Naive B cell (primary cell): ENCODE data around the gene IL6. TPM values are rescaled to one million over a fixed set of nuclear protein-coding genes. Genes with fewer than 3 reads are reported as not detected.
"Not testable (repeated sequence)": the region's sequence is repeated elsewhere in the genome, so short reads cannot be mapped to it uniquely, and the experiment has no call there.

Experiments
- ATAC-seq, 2 donors: fragments of 150-1000 bp; cut with Tn5 transposase; 2 replicates each; pipeline ENCODE4 v1.10.0; 2021; ENCODE audit warnings: low read depth in 2 of 2, mild to moderate bottlenecking in 2 of 2, moderate library complexity in 2 of 2
- DNase-seq: peaks from one replicate; pipeline ENCODE4 v3.0.0; 2022
- H3K27ac Mint-ChIP-seq, 6 donors: one replicate each; pipeline ENCODE4 v1.8.0; 2020 to 2022; ENCODE audit warnings: mild to moderate bottlenecking in 6 of 6, mixed read lengths in 6 of 6, moderate library complexity in 5 of 6, inconsistent platforms in 2 of 6
- H3K27me3 Mint-ChIP-seq, 3 donors: one replicate each; pipeline ENCODE4 v1.8.0; 2021 to 2022; ENCODE audit warnings: mixed read lengths in 3 of 3, mild to moderate bottlenecking in 1 of 3
- H3K36me3 Mint-ChIP-seq, 2 donors: one replicate each; pipeline ENCODE4 v1.8.0; 2020 to 2022; ENCODE audit warnings: mixed read lengths in 2 of 2, inconsistent platforms in 1 of 2, mild to moderate bottlenecking in 1 of 2
- H3K4me1 Mint-ChIP-seq, 3 donors: one replicate each; pipeline ENCODE4 v1.8.0; 2020 to 2022; ENCODE audit warnings: mixed read lengths in 3 of 3, inconsistent platforms in 1 of 3, mild to moderate bottlenecking in 1 of 3, moderate library complexity in 1 of 3
- H3K4me3 Mint-ChIP-seq, 8 donors: one replicate each; pipeline ENCODE4 v1.8.0; 2020 to 2022; ENCODE audit warnings: mild to moderate bottlenecking in 8 of 8, mixed read lengths in 8 of 8, moderate library complexity in 8 of 8, inconsistent platforms in 2 of 8
- H3K9me3 Mint-ChIP-seq, 7 donors: one replicate each; pipeline ENCODE4 v1.8.0; 2020 to 2022; ENCODE audit warnings: mixed read lengths in 7 of 7, mild to moderate bottlenecking in 5 of 7, inconsistent platforms in 2 of 7, moderate library complexity in 1 of 7
- polyA plus RNA-seq, 6 donors: library from polyadenylated mRNA; unstranded; fragments of 300-500 nt; fragmentation: Illumina TruSeq; gene quantifications; one replicate each; pipeline ENCODE4 v1.2.3, GENCODE V29; 2021; ENCODE audit warnings: low read depth in 6 of 6

The IL6 gene
- polyA plus RNA-seq, result 10 to 100 TPM in 3 of 6 donors, 1 to 10 TPM in 3; 6.1 to 35.9 (median 9.4) TPM

- Mint-ChIP-seq H3K36me3 (peaks cover 7 to 15% of the 10 kb centered on the region in 2 donors), H3K4me1 (peaks cover 61 to 89% (median 71%) of the 10 kb centered on the region in 3 donors), H3K27ac (peak within 1 kb of the TSS; percentile 89 to 99 (median 97))
These were observed at the start of gene IL6 for GRCh38 chr7:22726907-22727713. TSS of gene IL6 (plus strand) at chr7:22727200. CDS start at chr7:22727263, 63 bp downstream.

GRCh38 chr7:22677263-22677662 lies 49.7 kb upstream of the IL6 start:
- H3K4me1 Mint-ChIP-seq, result peaks cover 80 to 95% (median 85%) of the 10 kb centered on the region in 3 donors
- peaks cover 3 to 21% (median 6%) of the 10 kb centered on the region in 7 donors for H3K9me3 Mint-ChIP-seq
- H3K27ac Mint-ChIP-seq, result peak overlapping the region; percentile 75 to 98 (median 94)
- H3K27me3 Mint-ChIP-seq, ATAC-seq, DNase-seq: not testable (repeated sequence)
- H3K36me3 Mint-ChIP-seq, result peaks cover 0 to 15% of the 10 kb centered on the region in 2 donors
- peak overlapping the region; percentile 66 to 88 (median 77) for H3K4me3 Mint-ChIP-seq

More at GRCh38 chr7:22726907-22727713, at the start of gene IL6:
- no peaks in the 10 kb centered on the region for H3K9me3 Mint-ChIP-seq
- H3K4me3 Mint-ChIP-seq, result peak within 1 kb of the TSS; percentile 86 to 95 (median 92)
- DNase-seq (peak; percentile 67), ATAC-seq (peak; percentile 74)
- H3K27me3 Mint-ChIP-seq, result no peaks in the 10 kb centered on the region

- peak; percentile 65 for DNase-seq
- no peaks in the 10 kb centered on the region for H3K27me3 Mint-ChIP-seq
These were observed 49.3 kb upstream of the IL6 start for GRCh38 chr7:22677680-22678079.

GRCh38 chr7:22680482-22680911 lies 46.5 kb upstream of the IL6 start:
- no peak for ATAC-seq
- peaks cover 7 to 18% of the 10 kb centered on the region in 2 donors for H3K36me3 Mint-ChIP-seq
- peaks cover 83 to 94% (median 89%) of the 10 kb centered on the region in 3 donors for H3K4me1 Mint-ChIP-seq
- DNase-seq, result no peak
- H3K9me3 Mint-ChIP-seq, result peaks cover 1 to 18% (median 5%) of the 10 kb centered on the region in 7 donors
- peak overlapping the region in 5 of 8 donors; percentile 5 to 53 (median 14) for H3K4me3 Mint-ChIP-seq
- H3K27me3 Mint-ChIP-seq, result no peaks in the 10 kb centered on the region
- H3K27ac Mint-ChIP-seq, result peak overlapping the region; percentile 7 to 93 (median 60)

More at GRCh38 chr7:22677680-22678079, 49.3 kb upstream of the IL6 start:
- peak overlapping the region; percentile 75 to 98 (median 94) for H3K27ac Mint-ChIP-seq
- H3K4me3 Mint-ChIP-seq, result peak overlapping the region; percentile 66 to 88 (median 77)
- peaks cover 80 to 94% (median 85%) of the 10 kb centered on the region in 3 donors for H3K4me1 Mint-ChIP-seq
- H3K9me3 Mint-ChIP-seq, result peaks cover 3 to 21% (median 6%) of the 10 kb centered on the region in 7 donors
- H3K36me3 Mint-ChIP-seq, result peaks cover 0 to 15% of the 10 kb centered on the region in 2 donors
- ATAC-seq, result peak; percentile 63 to 67

- H3K9me3 Mint-ChIP-seq, result peaks cover 1 to 18% (median 5%) of the 10 kb centered on the region in 7 donors
- H3K27me3 Mint-ChIP-seq, result no peaks in the 10 kb centered on the region
- peaks cover 7 to 18% of the 10 kb centered on the region in 2 donors for H3K36me3 Mint-ChIP-seq
- ATAC-seq, result peak; percentile 24 to 27
- DNase-seq, result no peak
- peak overlapping the region in 5 of 6 donors; percentile 2 to 93 (median 67) for H3K27ac Mint-ChIP-seq
- H3K4me3 Mint-ChIP-seq, result peak overlapping the region in 5 of 8 donors; percentile 46 to 74 (median 47)
- H3K4me1 Mint-ChIP-seq, result peaks cover 81 to 94% (median 84%) of the 10 kb centered on the region in 3 donors
These were observed 45.7 kb upstream of the IL6 start for GRCh38 chr7:22681312-22681711.

GRCh38 chr7:22681852-22682657 lies 44.9 kb upstream of the IL6 start:
- Mint-ChIP-seq H3K27me3 (no peaks in the 10 kb centered on the region), H3K27ac (peak overlapping the region in 5 of 6 donors; percentile 63 to 79 (median 64)), H3K4me3 (peak overlapping the region in 6 of 8 donors; percentile 16 to 74 (median 60)), H3K36me3 (peaks cover 7 to 18% of the 10 kb centered on the region in 2 donors), H3K9me3 (peaks cover 1 to 18% (median 5%) of the 10 kb centered on the region in 7 donors), H3K4me1 (peaks cover 79 to 94% (median 84%) of the 10 kb centered on the region in 3 donors)
- no peak for DNase-seq
- no peak for ATAC-seq

- Mint-ChIP-seq H3K9me3 (peaks cover 0 to 13% (median 1%) of the 10 kb centered on the region in 7 donors), H3K4me1 (peaks cover 71 to 91% (median 74%) of the 10 kb centered on the region in 3 donors), H3K27ac (peak overlapping the region in 5 of 6 donors; percentile 52 to 91 (median 61)), H3K36me3 (peaks cover 7 to 18% of the 10 kb centered on the region in 2 donors), H3K4me3 (peak overlapping the region in 5 of 8 donors; percentile 33 to 58 (median 53)), H3K27me3 (no peaks in the 10 kb centered on the region)
- ATAC-seq (no peak), DNase-seq (no peak)
These were observed 43.6 kb upstream of the IL6 start for GRCh38 chr7:22683379-22683778.

GRCh38 chr7:22686620-22687019 lies 40.4 kb upstream of the IL6 start:
- Mint-ChIP-seq H3K4me3 (peak overlapping the region in 3 of 8 donors; percentile 27 to 37 (median 29)), H3K9me3 (peaks cover 0 to 13% (median 0%) of the 10 kb centered on the region in 7 donors), H3K27me3 (no peaks in the 10 kb centered on the region), H3K27ac (peak overlapping the region in 4 of 6 donors; percentile 26 to 84 (median 49)), H3K36me3 (peaks cover 11 to 18% of the 10 kb centered on the region in 2 donors), H3K4me1 (peaks cover 66 to 86% (median 70%) of the 10 kb centered on the region in 3 donors)
- ATAC-seq, result peak; percentile 27 to 43
- DNase-seq, result no peak

- Mint-ChIP-seq H3K27me3 (no peaks in the 10 kb centered on the region), H3K9me3 (peaks cover 0 to 8% (median 0%) of the 10 kb centered on the region in 7 donors), H3K36me3 (peaks cover 10 to 11% of the 10 kb centered on the region in 2 donors), H3K4me3 (peak overlapping the region in 1 of 8 donors; percentile 40), H3K4me1 (peaks cover 55 to 79% (median 56%) of the 10 kb centered on the region in 3 donors), H3K27ac (peak overlapping the region in 1 of 6 donors; percentile 68)
- no peak for DNase-seq
- no peak for ATAC-seq
These were observed 38.9 kb upstream of the IL6 start for GRCh38 chr7:22688084-22688483.

GRCh38 chr7:22688934-22689333 lies 38.1 kb upstream of the IL6 start:
- H3K27ac Mint-ChIP-seq, H3K36me3 Mint-ChIP-seq, H3K9me3 Mint-ChIP-seq, ATAC-seq, H3K27me3 Mint-ChIP-seq, H3K4me3 Mint-ChIP-seq, DNase-seq: not testable (repeated sequence)
- H3K4me1 Mint-ChIP-seq, result peaks cover 55 to 79% (median 55%) of the 10 kb centered on the region in 3 donors

- peak; percentile 72 for DNase-seq
- Mint-ChIP-seq H3K4me1 (peaks cover 67 to 89% (median 76%) of the 10 kb centered on the region in 3 donors), H3K36me3 (peaks cover 12% of the 10 kb centered on the region in 2 donors), H3K27me3 (no peaks in the 10 kb centered on the region), H3K27ac (peak overlapping the region; percentile 82 to 100 (median 93)), H3K4me3 (peak overlapping the region; percentile 49 to 87 (median 66)), H3K9me3 (peaks cover 0 to 9% (median 0%) of the 10 kb centered on the region in 7 donors)
- peak; percentile 67 to 68 for ATAC-seq
These were observed 32.3 kb upstream of the IL6 start for GRCh38 chr7:22694597-22695207.

GRCh38 chr7:22695476-22696132 lies 31.4 kb upstream of the IL6 start:
- peak overlapping the region; percentile 82 to 100 (median 93) for H3K27ac Mint-ChIP-seq
- H3K9me3 Mint-ChIP-seq, result peaks cover 0 to 9% (median 0%) of the 10 kb centered on the region in 7 donors
- peaks cover 66 to 80% (median 77%) of the 10 kb centered on the region in 3 donors for H3K4me1 Mint-ChIP-seq
- H3K4me3 Mint-ChIP-seq, result peak overlapping the region; percentile 47 to 87 (median 64)
- ATAC-seq (no peak), DNase-seq (no peak)
- H3K27me3 Mint-ChIP-seq, result no peaks in the 10 kb centered on the region
- peaks cover 7 to 12% of the 10 kb centered on the region in 2 donors for H3K36me3 Mint-ChIP-seq
